Endothelial cell of umbilical vein (primary cell): ENCODE measurements around the gene PTGER3. TPM values are rescaled to one million over a fixed set of nuclear protein-coding genes. Genes with fewer than 3 reads are reported as not detected.
"Not testable (repeated sequence)": the region's sequence is repeated elsewhere in the genome, so short reads cannot be mapped to it uniquely, and the experiment has no call there.

ENCODE experiments used
- BruUV-seq: library from RNA; stranded (reverse); fragments of 400-500 nt; replicated peaks from 2 replicates; lab custom pipeline; 2021; lab: Mats Ljungman, UMichigan
- CTCF ChIA-PET: fragments of 300-600, 350-600 bp; sonication (Branson Sonifier 250); formaldehyde crosslinking; loops from one replicate; lab custom pipeline; 2021; ENCODE audit warnings: antibody characterized with exemption, inconsistent platforms; lab: Charles Lee
- POLR2A ChIA-PET: fragments of 300-600, 350-600 bp; sonication (Branson Sonifier 250); formaldehyde crosslinking; loops from one replicate; lab custom pipeline; 2021; ENCODE audit warnings: antibody characterized with exemption, inconsistent platforms; lab: Charles Lee
- DNase-seq: peaks from one replicate; pipeline ENCODE4 v3.0.0-alpha.2; 2011; ENCODE audit warnings: low read depth, low spot score
- FAIRE-seq: peaks from 2 replicates; lab custom pipeline; 2011; peaks lifted over from hg19 to GRCh38; lab: Jason Lieb, UNC
- H2AFZ ChIP-seq: 2 replicates; pipeline ENCODE4 v1.6.0; 2012; ENCODE audit warnings: low read depth, low read length, control low read depth, inconsistent platforms
- H3K27ac ChIP-seq: 2 replicates; pipeline ENCODE4 v1.5.1; 2011; ENCODE audit warnings: low read depth, mild to moderate bottlenecking, control low read depth, low read length, moderate library complexity; ENCODE audit not compliant: insufficient read depth
- H3K27me3 ChIP-seq, 2 experiments: 2 replicates each; pipeline versions ENCODE4 v1.6.0 to v1.6.1; 2011; ENCODE audit warnings: low read length in 2 of 2, mixed read lengths in 1 of 2; ENCODE audit not compliant: control insufficient read depth in 2 of 2, insufficient read depth in 2 of 2
- H3K36me3 ChIP-seq, 2 experiments: 2 replicates in 1 of 2; 3 replicates in 1 of 2; pipeline ENCODE4 v1.5.1; 2011; ENCODE audit warnings: low read length in 2 of 2, mild to moderate bottlenecking in 1 of 2, moderate library complexity in 1 of 2; ENCODE audit not compliant: control insufficient read depth in 2 of 2, insufficient read depth in 2 of 2; ENCODE audit errors: extremely low read depth in 1 of 2
- H3K4me1 ChIP-seq: 3 replicates; pipeline ENCODE4 v1.5.1; 2011; ENCODE audit warnings: mild to moderate bottlenecking, low read length; ENCODE audit not compliant: control insufficient read depth, insufficient read depth; ENCODE audit errors: extremely low read depth
- H3K4me2 ChIP-seq: 2 replicates; pipeline ENCODE4 v1.6.1; 2011; ENCODE audit warnings: low read length, control low read depth, mixed read lengths; ENCODE audit not compliant: insufficient read depth
- H3K4me3 ChIP-seq, 3 experiments: fragments of 200-600 bp in 1 of 3; sonication (generic), shearing (Covaris generic) in 1 of 3; replicated peaks in 1 of 3; 2 replicates each; pipeline ENCODE4 v1.5.1; 2011 to 2016; ENCODE audit warnings: control low read depth in 3 of 3, low read length in 3 of 3, mild to moderate bottlenecking in 2 of 3, inconsistent platforms in 1 of 3, low read depth in 1 of 3, moderate library complexity in 1 of 3; ENCODE audit not compliant: insufficient read depth in 1 of 3
- H3K79me2 ChIP-seq: 2 replicates; pipeline ENCODE4 v1.6.0; 2012; ENCODE audit warnings: low read length, inconsistent platforms; ENCODE audit not compliant: control insufficient read depth, insufficient read depth
- H3K9ac ChIP-seq: replicated peaks from 2 replicates; pipeline ENCODE3; 2011; ENCODE audit warnings: low read length, control low read depth; ENCODE audit not compliant: insufficient read depth; ENCODE audit errors: extremely low read depth
- H3K9me1 ChIP-seq: replicated peaks from 3 replicates; pipeline ENCODE4 v1.6.0; 2011; ENCODE audit warnings: mild to moderate bottlenecking, low read length; ENCODE audit not compliant: control insufficient read depth, insufficient read depth; ENCODE audit errors: extremely low read depth
- H3K9me3 ChIP-seq: replicated peaks from 2 replicates; pipeline ENCODE4 v1.5.1; 2012; ENCODE audit warnings: low read length, inconsistent platforms; ENCODE audit not compliant: control insufficient read depth, insufficient read depth
- H4K20me1 ChIP-seq: replicated peaks from 2 replicates; pipeline ENCODE3; 2011; ENCODE audit warnings: mild to moderate bottlenecking, low read length; ENCODE audit not compliant: control insufficient read depth, insufficient read depth; ENCODE audit errors: extremely low read depth
- FOS ChIP-seq: IDR thresholded peaks from 2 replicates; pipeline ENCODE4 v1.6.1; 2011; ENCODE audit warnings: mild to moderate bottlenecking, low read length, moderate library complexity, borderline replicate concordance; ENCODE audit not compliant: insufficient read depth
- POLR2AphosphoS5 ChIP-seq: IDR thresholded peaks from 2 replicates; pipeline ENCODE4 v1.6.1; 2012; ENCODE audit warnings: low read depth, mild to moderate bottlenecking, control low read depth, low read length, moderate library complexity; ENCODE audit not compliant: insufficient read depth
- dilution Hi-C: fragments of 300-500 bp; cut with MboI; formaldehyde crosslinking; loops from one replicate; pipeline ENCODE4 v1.15.0; 2019; ENCODE audit warnings: low sequenced_read_pairs; ENCODE audit not compliant: extremely low pct_ligation_motif_present
- intact Hi-C: fragments of 100-400 bp; cut with micrococcal nuclease; formaldehyde crosslinking; loops from one replicate; pipeline ENCODE4 v1.10.0; 2022
- polyA plus RNA-seq, 4 experiments: library from polyadenylated mRNA; depleted of rRNA in 3 of 4; stranded (reverse) in 3 of 4; unstranded in 1 of 4; fragments of >200 nt; gene quantifications; 2 replicates each; pipeline versions ENCODE4 v1.2.1 to v1.2.3, GENCODE V29; 2011 to 2012; ENCODE audit warnings: missing spikeins in 1 of 4
- total RNA-seq: library from RNA; stranded (reverse); gene quantifications from 2 replicates; pipeline ENCODE4 v1.2.3, GENCODE V29; 2021
- TF ChIP-seq, protein P1 (sequence below): IDR thresholded peaks from 2 replicates; pipeline ENCODE4 v1.6.1; 2011; ENCODE audit not compliant: insufficient read depth, insufficient read length

Gene PTGER3
- total and polyA plus RNA-seq, 2 donors (not counting 3 experiments of a cell fraction or from before 2014, with no cell fraction given), result 0.01 TPM; not detected in 1

DNA sequence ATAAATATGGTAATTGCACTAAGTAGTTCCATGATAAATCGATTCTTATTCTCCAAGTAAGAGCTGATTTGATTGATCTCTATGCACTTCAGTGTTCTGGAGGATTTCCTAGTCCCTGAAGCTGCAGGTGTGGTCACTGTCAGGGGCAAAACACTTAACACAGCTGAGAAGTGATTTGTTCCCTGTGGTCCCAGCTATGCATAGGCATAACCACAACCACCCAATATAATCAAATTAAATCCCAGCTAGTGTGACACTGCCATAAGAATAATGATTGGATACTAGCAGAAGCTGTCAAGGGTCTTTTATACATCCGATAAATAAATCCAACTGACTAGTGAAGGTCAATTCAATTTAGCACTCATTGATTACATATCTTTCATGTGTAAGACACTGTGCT is 60.1 kb downstream of the PTGER3 start:
- Histone ChIP-seq H4K20me1 (no peaks in the 10 kb centered on the region), H3K27me3 (no peaks in the 10 kb centered on the region), H3K9me3 (no peaks in the 10 kb centered on the region), H3K4me2 (no peak overlapping the region), H3K27ac (no peak overlapping the region), H3K79me2 (no peaks in the 10 kb centered on the region), H3K36me3 (no peaks in the 10 kb centered on the region), H3K4me1 (no peaks in the 10 kb centered on the region), H3K9me1 (no peaks in the 10 kb centered on the region), H3K4me3 (no peak overlapping the region), H2AFZ (no peak overlapping the region), H3K9ac (no peak overlapping the region)
- CTCF ChIA-PET, result interaction anchor here (0.8 to 2.3 kb wide), 2 partner anchors 22 to 33 kb away, joined by 3 to 8 read pairs; no protein-coding TSS in a partner anchor
- no peak for TF ChIP-seq POLR2AphosphoS5
- TF ChIP-seq FOS, result no peak
- TF ChIP-seq, protein P1, sequence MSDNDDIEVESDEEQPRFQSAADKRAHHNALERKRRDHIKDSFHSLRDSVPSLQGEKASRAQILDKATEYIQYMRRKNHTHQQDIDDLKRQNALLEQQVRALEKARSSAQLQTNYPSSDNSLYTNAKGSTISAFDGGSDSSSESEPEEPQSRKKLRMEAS, result no peak
- dilution Hi-C loops, result no loop called here
- BruUV-seq, result no TSS peak
- POLR2A ChIA-PET, result no interaction called here
- no peak for DNase-seq
- intact Hi-C loops, result no loop called here
- FAIRE-seq, result no peak

DNA sequence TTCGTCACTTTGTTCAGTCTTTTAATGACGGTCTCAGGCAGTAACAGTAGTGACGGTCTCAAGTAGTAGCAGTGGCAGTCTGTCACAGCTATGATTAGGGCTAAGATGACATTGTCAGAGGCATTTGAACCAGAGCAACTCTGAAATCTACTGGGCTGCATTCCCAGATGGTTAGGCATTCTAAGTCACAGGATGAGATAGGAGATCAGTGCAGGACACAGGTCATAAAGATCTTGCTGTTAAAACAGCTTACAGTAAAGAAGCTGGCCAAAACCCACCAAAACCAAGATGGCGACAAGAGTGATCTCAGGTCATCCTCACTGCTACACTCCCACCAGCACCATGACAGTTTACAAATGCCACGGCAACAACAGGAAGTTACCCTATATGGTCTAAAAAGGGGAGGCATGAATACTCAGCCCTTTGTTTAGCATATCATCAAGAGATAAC is 61.8 kb downstream of the PTGER3 start:
- BruUV-seq, POLR2A ChIA-PET, H3K27me3 ChIP-seq, dilution Hi-C loops, H3K9ac ChIP-seq, FAIRE-seq, H3K4me2 ChIP-seq, H3K9me3 ChIP-seq, H3K79me2 ChIP-seq, DNase-seq, H3K27ac ChIP-seq, H3K4me1 ChIP-seq, intact Hi-C loops, H3K4me3 ChIP-seq, H4K20me1 ChIP-seq, CTCF ChIA-PET, H3K36me3 ChIP-seq, H3K9me1 ChIP-seq, H2AFZ ChIP-seq: not testable (repeated sequence)

DNA sequence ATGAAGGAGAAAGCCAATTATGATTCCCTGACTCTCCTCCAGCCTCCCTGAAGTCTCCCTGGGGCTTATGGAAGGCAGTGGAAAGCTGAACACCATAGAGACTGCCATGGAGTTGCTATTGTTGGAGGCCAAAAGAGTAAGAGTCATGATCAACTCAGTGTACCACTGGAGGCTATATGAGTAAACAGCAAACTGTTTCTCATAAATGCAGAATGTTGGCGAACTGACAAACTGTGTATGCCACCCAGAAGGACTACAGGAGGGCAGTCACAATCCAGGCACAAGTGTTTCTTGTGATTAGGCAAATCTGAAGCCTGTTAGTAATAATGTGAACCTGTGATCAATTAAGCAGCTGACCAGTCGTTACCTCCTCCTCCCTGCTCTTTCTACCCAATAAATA is 62.3 kb downstream of the PTGER3 start:
- H3K4me2 ChIP-seq, POLR2A ChIA-PET, H3K9me3 ChIP-seq, H3K4me1 ChIP-seq, H2AFZ ChIP-seq, H4K20me1 ChIP-seq, H3K36me3 ChIP-seq, intact Hi-C loops, H3K9ac ChIP-seq, H3K4me3 ChIP-seq, H3K9me1 ChIP-seq, dilution Hi-C loops, DNase-seq, H3K27ac ChIP-seq, H3K27me3 ChIP-seq, BruUV-seq, FAIRE-seq, CTCF ChIA-PET, H3K79me2 ChIP-seq: not testable (repeated sequence)
